ENCODE measurements around the gene FAM186B.

Gene FAM186B

DNA sequence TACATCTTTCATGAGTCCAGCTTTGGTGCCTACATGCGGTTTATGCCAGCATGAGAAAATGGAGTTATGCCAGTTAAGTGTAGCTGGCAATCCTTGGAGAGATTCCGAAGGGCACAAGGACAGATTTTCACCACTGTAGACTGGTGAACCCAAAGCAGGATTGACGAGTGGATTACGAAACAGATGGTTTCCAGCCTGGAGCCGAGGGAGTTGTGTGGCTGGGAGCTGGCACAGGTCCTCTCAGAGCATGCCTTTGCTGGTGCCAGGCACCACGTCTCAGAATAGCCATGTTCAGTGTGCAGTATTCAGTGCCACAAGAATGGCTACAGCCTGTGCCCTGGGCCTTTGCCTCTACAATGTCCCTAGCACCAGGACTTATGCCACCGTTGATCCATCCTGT is 53.4 kb downstream of the FAM186B start:
- DNase-seq (ENCODE audit: low spot score) = no peak

DNA sequence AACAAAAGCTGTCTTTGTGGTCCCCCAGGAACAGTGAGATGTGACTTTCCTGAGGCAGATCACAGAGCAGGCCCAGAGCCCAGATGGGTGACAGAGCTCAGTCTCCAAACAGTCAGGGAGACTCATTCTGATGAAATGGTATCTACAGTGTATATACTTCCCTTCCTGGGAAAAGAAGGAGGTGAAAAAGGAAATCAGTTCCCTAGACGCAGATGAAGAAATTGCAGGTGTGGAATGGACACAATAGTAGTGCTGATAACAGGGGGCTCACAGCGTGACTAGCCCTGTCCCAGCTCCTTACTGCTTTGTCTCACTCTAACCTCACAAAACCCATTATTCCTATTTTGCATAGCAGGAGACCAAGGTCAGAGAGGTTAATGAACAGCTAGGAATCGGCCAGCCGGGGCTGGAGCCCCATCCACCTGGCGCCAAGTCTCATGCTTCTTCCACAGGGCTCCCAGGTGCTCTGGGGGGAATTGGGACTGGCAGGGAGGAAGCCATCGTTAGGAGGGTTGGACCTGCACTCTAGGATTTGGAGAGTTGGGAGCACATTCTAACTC is 54.7 kb downstream of the FAM186B start:
- DNase-seq (ENCODE audit: low spot score) = no peak

DNA sequence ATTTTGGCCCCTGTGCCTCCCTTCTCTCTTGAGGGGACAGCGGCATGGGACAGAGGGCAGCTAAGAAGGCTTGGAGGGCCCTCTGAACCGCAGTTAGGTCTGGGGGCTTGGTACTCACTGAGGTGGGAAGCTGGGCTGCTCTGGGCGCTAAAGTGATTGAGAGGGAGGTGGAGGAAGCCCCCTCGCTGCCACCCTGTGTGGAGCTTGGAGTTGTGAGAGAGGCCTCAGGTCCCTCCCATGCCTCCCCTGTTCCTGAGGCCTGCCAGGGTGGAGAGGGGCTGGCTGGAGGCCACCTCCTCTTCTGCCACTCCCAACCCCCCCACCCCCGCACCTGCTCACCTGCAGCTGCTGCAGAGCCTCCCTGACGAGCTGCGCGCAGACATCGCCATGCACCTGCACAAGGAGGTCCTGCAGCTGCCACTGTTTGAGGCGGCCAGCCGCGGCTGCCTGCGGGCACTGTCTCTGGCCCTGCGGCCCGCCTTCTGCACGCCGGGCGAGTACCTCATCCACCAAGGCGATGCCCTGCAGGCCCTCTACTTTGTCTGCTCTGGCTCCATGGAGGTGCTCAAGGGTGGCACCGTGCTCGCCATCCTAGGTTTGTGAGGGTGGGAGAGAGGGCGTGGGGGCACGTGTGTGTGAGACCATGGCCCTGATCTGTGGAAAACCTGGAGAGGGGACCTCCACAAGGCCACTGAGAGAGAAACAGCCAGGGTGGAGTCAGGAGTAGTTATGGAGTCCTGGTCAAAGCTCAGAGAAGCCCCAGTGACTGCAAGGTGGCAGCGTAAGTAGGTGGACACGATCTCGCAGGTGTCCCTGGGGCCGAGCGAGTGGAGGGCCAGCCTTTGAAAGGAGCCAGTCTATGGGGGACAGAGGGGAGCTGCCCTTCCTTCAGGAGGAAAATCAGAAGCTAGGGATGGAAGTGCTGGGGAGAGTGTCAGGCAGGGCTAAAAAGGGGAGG is 55.4 kb downstream of the FAM186B start:
- no peak for DNase-seq (ENCODE audit: low spot score)

DNA sequence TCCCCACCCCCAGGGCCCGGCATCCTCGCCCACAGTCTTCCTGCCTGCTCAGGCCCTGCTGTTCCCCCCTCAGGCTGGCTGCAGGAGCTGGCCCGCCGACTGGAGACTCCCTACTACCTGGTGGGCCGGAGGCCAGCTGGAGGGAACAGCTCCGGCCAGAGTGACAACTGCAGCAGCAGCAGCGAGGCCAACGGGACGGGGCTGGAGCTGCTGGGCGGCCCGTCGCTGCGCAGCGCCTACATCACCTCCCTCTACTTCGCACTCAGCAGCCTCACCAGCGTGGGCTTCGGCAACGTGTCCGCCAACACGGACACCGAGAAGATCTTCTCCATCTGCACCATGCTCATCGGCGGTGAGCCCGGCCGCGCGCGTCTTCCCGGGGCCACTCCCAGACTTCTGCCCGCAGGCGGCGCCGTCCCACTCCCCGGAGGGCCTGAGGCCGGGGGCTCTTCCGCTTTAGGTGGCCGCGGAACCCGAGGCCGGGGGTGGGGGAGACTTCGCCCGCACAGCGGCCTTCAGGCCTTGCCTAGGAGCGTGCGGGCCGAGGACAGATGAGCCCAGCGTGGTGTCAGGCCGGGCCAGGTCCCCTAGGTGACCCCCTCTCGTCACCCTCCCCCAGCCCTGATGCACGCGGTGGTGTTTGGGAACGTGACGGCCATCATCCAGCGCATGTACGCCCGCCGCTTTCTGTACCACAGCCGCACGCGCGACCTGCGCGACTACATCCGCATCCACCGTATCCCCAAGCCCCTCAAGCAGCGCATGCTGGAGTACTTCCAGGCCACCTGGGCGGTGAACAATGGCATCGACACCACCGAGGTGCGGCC is 56.4 kb downstream of the FAM186B start:
- peak; percentile 81 for DNase-seq (ENCODE audit: low spot score)

DNA sequence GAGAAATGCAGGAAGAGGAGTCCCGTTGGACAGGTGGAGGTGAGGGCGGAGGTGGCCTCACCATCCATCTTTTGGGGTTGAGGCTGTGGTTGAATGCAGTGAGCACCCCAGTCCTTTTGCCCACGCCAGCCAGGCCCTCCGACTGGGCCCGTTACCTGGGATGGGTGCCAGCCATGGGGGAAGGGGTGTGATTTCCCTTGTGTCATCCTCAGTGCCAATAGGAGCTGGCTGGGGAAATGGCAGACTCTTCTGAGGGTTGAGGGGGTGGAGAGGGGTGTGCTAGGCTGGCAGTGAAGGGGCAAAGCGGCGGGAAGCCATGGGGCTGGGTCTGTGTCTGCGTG is 57.0 kb downstream of the FAM186B start:
- no peak for DNase-seq (ENCODE audit: low spot score)

DNA sequence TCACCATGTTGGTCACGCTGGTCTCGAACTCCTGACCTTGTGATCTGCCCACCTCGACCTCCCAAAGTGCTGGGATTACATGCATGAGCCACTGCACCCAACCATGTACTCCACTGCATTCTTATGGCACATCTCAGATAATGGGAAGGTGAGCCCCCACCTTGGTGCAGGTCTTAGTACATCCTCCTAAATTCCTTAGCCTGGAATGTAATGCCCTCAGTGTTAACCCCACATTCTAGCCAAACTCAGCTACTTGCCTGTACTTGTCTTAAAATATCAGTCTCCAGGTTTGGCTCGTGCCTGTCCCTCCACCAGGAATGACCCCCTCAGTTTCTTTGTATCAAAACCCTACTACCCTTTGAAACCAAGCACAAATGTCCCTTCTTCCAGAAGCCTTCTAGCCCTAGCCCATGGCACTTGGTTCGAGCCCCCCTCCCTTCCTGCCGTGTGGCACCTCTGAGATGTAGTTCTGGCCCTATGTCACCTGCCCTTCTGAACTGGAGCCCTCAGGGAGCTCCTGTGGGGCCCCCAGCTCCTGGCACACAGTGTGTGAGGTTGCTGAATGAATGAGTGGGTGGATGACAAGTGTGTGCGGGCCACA is 58.2 kb downstream of the FAM186B start:
- no peak for DNase-seq (ENCODE audit: low spot score)

DNA sequence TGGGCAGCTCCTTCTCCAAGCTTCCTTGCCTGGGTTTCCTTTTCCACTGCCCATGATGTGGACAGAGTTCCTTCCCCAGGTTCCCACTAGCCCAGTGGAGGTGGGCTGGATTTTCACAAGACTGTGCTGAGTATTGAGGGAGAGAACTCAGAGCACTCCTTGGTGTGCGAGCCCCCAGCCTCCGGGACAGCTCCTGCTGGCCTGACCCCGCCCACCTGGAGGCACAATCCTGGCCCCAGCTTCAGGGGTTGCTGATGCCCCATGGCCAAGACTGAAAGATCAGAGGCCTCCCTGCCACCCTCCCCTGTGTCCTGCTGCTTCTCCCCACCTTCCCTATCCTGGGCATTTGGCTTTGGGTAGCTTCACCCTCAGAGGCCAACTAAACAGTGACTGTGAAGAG is 59.0 kb downstream of the FAM186B start:
- DNase-seq (ENCODE audit: low spot score) = no peak

DNA sequence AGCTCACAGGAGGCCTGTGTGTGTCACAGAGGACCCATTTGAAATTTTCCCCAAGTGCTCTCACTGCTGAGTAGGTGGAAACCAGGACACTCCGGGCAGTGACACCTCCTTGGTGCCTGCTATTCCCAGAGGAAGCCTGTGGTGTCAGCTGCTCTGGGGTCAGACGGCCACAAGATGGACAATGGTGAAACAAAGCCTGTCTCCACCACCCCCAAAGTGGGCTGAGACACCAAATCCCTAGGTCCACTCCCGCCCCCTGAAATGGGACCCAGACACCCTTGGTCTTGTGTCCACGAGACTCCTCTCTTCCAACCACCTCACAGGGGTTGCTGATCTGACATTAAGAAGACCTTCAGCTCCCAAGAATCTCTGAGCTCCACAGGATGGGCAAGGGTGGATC is 59.6 kb downstream of the FAM186B start:
- DNase-seq (ENCODE audit: low spot score) = no peak

DNA sequence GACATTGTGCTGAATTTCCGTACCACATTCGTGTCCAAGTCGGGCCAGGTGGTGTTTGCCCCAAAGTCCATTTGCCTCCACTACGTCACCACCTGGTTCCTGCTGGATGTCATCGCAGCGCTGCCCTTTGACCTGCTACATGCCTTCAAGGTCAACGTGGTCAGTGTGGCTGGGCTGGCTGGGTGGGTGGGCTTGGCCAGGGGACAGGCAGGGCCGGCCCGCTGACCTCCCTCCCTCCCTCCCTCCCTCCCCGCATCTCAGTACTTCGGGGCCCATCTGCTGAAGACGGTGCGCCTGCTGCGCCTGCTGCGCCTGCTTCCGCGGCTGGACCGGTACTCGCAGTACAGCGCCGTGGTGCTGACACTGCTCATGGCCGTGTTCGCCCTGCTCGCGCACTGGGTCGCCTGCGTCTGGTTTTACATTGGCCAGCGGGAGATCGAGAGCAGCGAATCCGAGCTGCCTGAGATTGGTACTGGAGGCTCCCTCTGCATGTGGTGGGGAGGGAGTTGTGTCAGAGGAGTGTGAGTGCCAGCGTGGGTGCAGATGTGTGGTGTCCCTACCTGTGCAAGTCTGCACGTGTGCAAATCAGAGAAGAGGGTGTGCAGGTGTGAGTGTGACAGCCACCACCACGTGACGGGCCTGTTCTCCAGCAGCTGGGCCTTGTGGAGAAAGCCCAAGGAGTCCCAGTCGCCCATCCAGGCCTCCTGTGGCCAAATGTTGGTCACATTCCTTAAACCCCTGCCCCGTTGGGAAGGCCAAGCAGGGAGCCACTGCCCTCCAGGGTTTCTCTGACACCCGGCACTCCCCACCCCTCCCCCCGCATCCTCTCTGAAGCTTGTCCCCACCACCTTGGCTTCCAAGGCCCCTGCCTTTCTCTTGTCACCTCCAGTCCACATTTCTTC is 61.3 kb downstream of the FAM186B start:
- DNase-seq (ENCODE audit: low spot score) = no peak

DNA sequence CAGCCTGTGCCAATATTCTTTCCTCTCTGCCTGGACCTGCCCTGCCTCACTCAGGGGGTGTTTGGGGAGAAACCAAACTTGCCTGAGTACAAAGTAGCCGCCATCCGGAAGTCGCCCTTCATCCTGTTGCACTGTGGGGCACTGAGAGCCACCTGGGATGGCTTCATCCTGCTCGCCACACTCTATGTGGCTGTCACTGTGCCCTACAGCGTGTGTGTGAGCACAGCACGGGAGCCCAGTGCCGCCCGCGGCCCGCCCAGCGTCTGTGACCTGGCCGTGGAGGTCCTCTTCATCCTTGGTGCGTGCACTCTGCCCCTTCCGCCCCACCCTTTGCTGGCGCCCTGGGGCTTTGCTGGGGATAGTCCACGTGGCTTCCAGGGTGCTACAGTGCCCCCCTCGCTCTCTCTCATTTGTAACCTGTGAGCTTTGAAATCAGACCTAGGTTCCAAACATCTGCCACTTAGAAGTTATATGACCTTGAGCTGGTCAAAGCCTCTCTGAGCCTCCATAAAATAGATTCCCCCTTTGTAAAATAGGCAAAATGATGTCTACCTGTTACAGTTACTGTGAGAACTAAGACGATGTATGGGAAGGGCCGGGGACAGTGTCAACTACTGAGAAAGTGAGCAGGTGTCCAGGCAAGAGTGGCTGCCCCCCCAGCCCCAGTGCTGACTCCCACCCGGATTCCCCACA is 62.1 kb downstream of the FAM186B start:
- DNase-seq (ENCODE audit: low spot score) = no peak

DNA sequence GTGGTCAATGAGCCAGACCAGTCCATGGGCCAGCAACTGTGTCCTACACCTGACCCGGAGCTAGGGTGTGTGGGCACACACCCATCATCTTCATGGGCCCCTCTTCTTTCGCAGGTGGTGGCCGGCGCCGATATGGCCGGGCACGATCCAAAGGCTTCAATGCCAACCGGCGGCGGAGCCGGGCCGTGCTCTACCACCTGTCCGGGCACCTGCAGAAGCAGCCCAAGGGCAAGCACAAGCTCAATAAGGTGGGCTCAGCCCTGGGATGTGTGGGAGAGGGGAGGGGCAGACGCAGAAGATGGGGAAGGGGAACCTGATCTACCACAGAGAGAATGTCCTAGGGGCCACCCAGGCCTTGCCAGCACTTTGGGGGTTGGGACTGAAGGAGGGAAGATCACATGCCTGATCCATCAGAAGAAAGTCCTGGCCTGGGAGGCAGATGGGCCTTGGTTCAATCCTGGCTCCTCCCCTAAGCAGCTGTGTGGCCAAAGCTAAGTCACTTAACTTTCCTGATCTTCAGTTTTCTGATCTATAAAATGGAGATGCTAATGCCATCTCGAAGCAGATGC is 62.8 kb downstream of the FAM186B start:
- no peak for DNase-seq (ENCODE audit: low spot score)

DNA sequence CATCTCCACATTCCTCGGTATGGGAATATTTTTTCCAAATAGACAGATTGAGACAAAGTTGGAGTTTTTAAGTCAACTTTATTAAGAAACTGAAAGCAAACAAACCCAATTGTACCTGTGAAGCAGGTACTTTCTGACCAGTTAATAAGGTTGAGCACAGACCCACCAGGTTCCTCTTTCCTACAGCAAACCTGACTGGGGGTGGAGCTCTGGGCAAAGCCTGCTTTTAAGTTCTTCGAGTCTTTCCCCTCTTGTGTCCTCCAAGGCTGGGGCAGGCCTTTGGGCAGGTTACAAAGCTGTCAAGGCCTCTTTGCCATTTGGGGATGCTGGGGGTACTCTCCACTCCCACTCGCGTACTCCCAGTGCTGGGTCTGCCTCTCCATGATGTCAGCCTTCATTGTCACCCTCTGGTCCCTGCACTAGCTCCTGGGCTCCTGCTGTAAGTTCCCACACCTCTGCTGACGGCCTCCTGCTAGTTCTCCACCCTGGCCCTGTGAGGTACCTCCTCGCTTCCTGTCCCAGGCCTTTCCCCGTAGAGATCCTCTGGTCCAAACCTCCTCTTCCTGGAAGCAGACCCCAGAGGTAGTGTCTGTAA is 63.4 kb downstream of the FAM186B start:
- no peak for DNase-seq (ENCODE audit: low spot score)

DNA sequence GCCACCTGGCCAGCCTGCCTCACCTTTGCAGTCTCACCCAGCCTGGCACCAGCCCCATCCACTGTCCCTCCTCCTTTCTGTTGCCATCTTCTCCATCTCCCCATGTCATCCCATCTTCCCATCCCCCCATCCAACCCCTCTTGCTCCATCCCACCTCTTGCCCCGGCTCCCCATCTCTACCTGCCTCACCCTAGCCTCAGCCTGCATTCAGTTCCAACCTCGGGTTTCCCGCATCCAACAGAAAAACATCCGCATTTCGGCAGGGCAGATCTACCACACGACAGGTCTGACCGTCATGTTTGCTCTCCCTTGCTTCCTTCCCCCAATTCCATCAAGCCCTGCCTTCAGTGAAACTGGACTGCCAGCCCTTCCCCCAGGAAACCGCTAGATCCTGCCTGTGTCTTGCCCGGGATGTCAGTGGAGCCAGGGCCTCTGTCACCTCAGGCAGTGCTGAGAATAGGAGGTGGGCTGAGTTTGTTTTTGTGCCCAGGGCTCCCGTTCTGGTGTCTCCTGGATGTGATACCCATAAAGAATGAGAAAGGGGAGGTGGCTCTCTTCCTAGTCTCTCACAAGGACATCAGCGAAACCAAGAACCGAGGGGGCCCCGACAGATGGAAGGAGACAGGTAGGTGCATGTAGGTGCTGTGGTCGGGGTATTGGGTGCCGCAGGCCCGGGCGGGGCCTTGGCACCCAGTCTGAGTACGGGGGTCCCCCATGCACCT is 64.1 kb downstream of the FAM186B start:
- no peak for DNase-seq (ENCODE audit: low spot score)

DNA sequence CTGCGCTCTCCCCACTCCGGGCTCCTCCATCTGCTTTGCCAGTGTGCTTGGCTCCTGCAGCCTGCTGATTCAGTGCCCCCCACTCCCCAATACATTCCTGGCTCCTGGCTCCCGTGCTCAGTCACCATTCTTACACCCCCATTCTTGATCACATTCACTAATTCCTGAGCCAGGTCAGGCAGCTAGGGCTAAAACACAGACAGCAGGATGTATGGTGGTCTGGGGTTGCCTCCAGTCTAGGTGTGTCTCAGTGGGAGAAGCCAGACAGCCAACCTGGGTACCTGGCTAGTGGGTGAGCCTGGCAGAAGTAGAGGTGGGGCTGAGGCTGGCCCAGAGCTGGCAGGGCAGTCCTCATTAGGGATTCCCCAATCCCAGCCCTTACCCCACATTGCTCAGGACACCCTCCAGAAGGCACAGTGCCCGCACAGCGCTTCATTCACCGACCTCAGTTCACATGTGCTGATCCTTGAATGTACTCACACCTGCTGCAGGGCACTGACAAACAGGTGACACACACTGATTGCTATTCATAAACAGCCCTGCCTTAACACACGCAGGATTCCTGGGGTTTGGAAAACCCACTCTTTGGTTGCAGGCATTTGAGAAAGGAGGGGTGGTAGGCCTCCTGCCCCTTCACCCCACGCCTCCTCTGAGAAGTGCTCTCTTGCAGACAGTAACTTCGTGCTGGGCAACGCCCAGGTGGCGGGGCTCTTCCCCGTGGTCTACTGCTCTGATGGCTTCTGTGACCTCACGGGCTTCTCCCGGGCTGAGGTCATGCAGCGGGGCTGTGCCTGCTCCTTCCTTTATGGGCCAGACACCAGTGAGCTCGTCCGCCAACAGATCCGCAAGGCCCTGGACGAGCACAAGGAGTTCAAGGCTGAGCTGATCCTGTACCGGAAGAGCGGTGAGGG is 65.0 kb downstream of the FAM186B start:
- DNase-seq (ENCODE audit: low spot score) = no peak

DNA sequence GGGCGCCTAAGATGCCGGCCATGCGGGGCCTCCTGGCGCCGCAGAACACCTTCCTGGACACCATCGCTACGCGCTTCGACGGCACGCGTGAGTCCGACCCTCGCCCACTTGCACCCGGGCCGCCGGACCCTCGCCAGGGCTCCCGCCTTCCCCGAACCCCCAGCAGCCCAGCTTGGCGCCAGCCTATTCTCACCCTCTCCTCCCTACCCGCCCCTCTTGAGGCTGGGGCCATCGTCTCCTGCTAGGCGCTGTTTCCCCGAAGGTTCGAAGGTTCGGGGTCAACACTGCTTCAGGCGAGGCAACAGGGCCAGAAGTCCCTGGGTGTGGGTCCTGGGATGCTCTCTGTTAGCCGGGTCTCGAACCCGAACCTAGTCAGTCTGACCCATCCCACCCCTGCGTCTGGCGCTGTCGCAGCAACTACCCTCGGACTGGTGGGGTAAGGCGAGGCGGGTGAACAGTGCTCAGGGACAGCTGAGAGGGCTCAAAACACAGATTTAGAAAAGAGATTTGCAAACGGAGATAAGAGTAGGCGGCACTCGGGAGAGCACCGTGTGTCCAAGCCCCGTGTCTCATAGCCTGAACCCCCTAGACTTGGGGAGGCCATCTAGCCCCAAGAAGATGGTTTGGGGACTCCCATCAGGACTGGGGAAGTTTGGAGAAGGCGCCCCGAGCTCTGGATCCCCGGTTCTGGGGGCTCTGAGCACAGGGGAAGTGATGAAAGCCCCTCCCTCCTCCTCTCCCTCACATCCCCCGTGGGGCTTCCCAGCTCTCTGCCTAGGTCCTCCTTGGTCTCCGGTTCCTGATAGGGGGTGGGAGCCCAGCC is 65.8 kb downstream of the FAM186B start:
- DNase-seq (ENCODE audit: low spot score) = no peak

DNA sequence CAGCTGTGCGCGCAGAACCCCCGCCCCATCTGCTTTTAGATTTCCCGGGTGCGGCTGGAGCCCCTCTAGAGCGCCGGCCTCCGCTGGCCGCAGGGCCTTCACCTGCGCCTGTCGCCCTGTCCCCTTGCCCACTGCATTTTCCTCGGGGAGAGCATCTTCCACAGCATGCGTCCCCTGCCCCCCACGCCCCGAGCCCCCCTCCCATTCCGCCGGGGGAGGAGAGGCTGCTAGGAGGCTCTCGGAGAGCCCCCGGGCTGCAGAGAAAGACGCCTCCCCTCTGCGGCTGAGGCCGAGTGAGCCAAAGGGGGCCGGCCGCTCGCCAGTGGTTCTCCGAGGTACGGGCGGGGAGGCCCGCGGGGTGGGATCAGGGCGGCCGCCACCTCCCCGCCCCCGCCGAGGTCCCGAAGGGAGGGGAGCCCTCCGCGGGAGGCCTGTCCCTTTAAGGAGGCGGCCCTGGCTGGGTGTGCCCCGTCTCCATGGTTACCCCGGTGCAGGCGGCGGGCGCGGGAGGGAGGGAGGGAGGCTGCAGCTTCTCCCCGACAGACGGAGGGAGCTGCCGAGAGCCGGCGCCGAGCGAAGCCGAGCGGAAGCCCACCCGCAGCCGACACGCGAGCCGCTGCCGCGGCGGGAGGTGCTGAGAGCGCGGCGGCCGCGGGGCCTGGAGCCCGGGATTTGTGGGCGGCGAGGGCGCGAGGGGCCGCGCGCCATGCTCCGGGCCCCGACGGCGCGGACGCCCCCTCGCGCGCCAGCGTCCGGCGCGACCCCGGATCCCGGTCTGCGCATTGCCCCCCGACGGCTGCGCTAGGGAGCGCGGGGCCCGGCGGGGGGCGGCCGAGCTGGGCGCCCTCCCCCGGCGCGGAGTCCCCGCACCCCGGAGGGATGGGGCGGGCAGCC is 66.7 kb downstream of the FAM186B start, which contains the start of gene KCNH3:
Gene KCNH3 (plus strand): TSS at position 521 of the 894 bp plus-strand sequence. CDS start 387 bp downstream, outside the sequence.
- peak; percentile 92 for DNase-seq (ENCODE audit: low spot score)

All from ecto neural progenitor cell (in vitro differentiated cells).